Fibroblast of mammary gland (primary cell): ENCODE measurements around the gene EFNB1.

Experiments used
- DNase-seq: peaks from one replicate; pipeline ENCODE4 v3.0.0-alpha.2; 2010; ENCODE audit warnings: low read depth
- H3K4me3 ChIP-seq: 2 replicates; pipeline ENCODE4 v1.5.1; 2011; ENCODE audit warnings: low read depth, mild to moderate bottlenecking, low read length, moderate library complexity; ENCODE audit not compliant: control insufficient read depth
- CTCF ChIP-seq: conservative IDR thresholded peaks from 2 replicates; pipeline ENCODE4 v1.5.1; 2011; ENCODE audit warnings: low read depth, low read length, inconsistent platforms; ENCODE audit not compliant: control insufficient read depth, insufficient read depth

EFNB1 gene

GRCh38 chrX:68872171-68872570, 43.4 kb downstream of the EFNB1 start:
- H3K4me3 ChIP-seq, result no peak overlapping the region
- no peak for DNase-seq
- no peak for TF ChIP-seq CTCF

- no peak overlapping the region for H3K4me3 ChIP-seq
- TF ChIP-seq CTCF, result no peak
- DNase-seq, result no peak
Observed at GRCh38 chrX:68874076-68874475, 45.3 kb downstream of the EFNB1 start.

- TF ChIP-seq CTCF, result no peak
- no peak overlapping the region for H3K4me3 ChIP-seq
- DNase-seq, result no peak
Observed at GRCh38 chrX:68876731-68877130, 47.9 kb downstream of the EFNB1 start.

- TF ChIP-seq CTCF, result no peak
- no peak for DNase-seq
- no peak overlapping the region for H3K4me3 ChIP-seq
Observed at GRCh38 chrX:68877606-68878005, 48.8 kb downstream of the EFNB1 start.

- no peak for TF ChIP-seq CTCF
- no peak overlapping the region for H3K4me3 ChIP-seq
- no peak for DNase-seq
Observed at GRCh38 chrX:68878977-68879645, 50.3 kb downstream of the EFNB1 start.

- no peak overlapping the region for H3K4me3 ChIP-seq
- TF ChIP-seq CTCF, result no peak
- DNase-seq, result no peak
Observed at GRCh38 chrX:68880846-68881552, 52.2 kb downstream of the EFNB1 start.
